ENCODE measurements around the gene RRBP1. TPM values are rescaled to one million over a fixed set of nuclear protein-coding genes. Genes with fewer than 3 reads are reported as not detected.

RRBP1 gene
- total RNA-seq, 6 donors from 2014 or later = 143 to 256 (median 172) TPM

GRCh38 chr20:17648315-17648646 is 33.8 kb downstream of the RRBP1 start:
- ATAC-seq (ENCODE audit: low FRiP score in 2 of 2) = peak; percentile 63 to 69
- H3K4me1 ChIP-seq = peaks cover 39 to 85% (median 59%) of the 10 kb centered on the region in 4 donors

GRCh38 chr20:17647391-17648314 is 34.4 kb downstream of the RRBP1 start:
- TF ChIP-seq EP300 (IDR thresholded peaks at IDR 0.05) = no peak
- no peak for TF ChIP-seq POLR2AphosphoS5 (IDR thresholded peaks at IDR 0.05)
- TF ChIP-seq, protein P1, sequence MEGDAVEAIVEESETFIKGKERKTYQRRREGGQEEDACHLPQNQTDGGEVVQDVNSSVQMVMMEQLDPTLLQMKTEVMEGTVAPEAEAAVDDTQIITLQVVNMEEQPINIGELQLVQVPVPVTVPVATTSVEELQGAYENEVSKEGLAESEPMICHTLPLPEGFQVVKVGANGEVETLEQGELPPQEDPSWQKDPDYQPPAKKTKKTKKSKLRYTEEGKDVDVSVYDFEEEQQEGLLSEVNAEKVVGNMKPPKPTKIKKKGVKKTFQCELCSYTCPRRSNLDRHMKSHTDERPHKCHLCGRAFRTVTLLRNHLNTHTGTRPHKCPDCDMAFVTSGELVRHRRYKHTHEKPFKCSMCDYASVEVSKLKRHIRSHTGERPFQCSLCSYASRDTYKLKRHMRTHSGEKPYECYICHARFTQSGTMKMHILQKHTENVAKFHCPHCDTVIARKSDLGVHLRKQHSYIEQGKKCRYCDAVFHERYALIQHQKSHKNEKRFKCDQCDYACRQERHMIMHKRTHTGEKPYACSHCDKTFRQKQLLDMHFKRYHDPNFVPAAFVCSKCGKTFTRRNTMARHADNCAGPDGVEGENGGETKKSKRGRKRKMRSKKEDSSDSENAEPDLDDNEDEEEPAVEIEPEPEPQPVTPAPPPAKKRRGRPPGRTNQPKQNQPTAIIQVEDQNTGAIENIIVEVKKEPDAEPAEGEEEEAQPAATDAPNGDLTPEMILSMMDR (IDR thresholded peaks at IDR 0.05) = no peak
- Histone ChIP-seq H3K4me3 (no peak overlapping the region), H3K27ac (peak overlapping the region; percentile 43 to 70 (median 53)), H3K9me3 (no peaks in the 10 kb centered on the region), H3K4me1 (peaks cover 39 to 82% (median 59%) of the 10 kb centered on the region in 4 donors), H3K36me3 (peaks cover 0 to 8% (median 5%) of the 10 kb centered on the region in 4 donors), H3K27me3 (no peaks in the 10 kb centered on the region)
- ATAC-seq (ENCODE audit: low FRiP score in 2 of 2) = peak in 1 of 2 donors; percentile 4
- no peak for DNase-seq
- 88 to 92% methylated on average over 13 to 19 of the region's 20 CpGs for WGBS, 2 donors

More at GRCh38 chr20:17648315-17648646, 33.8 kb downstream of the RRBP1 start:
- 37 to 48% methylated on average over 9 to 10 of the region's 10 CpGs for WGBS, 2 donors
- peak in 1 of 2 donors; percentile 82 for DNase-seq
- no peak overlapping the region for H3K4me3 ChIP-seq
- no peaks in the 10 kb centered on the region for H3K9me3 ChIP-seq
- H3K36me3 ChIP-seq = peaks cover 0 to 9% (median 2%) of the 10 kb centered on the region in 4 donors
- H3K27me3 ChIP-seq = no peaks in the 10 kb centered on the region
- H3K27ac ChIP-seq = peak overlapping the region; percentile 43 to 70 (median 53)
- no peak for TF ChIP-seq EP300 (IDR thresholded peaks at IDR 0.05)
- TF ChIP-seq POLR2AphosphoS5 (IDR thresholded peaks at IDR 0.05) = peak in 1 of 2 donors; percentile 12

GRCh38 chr20:17646961-17647301 is 35.1 kb downstream of the RRBP1 start:
- no peak for TF ChIP-seq EP300 (IDR thresholded peaks at IDR 0.05)
- TF ChIP-seq POLR2AphosphoS5 (IDR thresholded peaks at IDR 0.05) = no peak
- no peak for TF ChIP-seq POLR2A (IDR thresholded peaks at IDR 0.05)
- TF ChIP-seq, protein P1 (IDR thresholded peaks at IDR 0.05) = no peak
- H3K36me3 ChIP-seq = peaks cover 0 to 14% (median 12%) of the 10 kb centered on the region in 4 donors
- H3K27me3 ChIP-seq = no peaks in the 10 kb centered on the region
- H3K9me3 ChIP-seq = no peaks in the 10 kb centered on the region
- DNase-seq (no peak), ATAC-seq (ENCODE audit: low FRiP score in 2 of 2) (no peak)
- 44 to 66% methylated on average over 2 to 5 of the region's 5 CpGs for WGBS, 2 donors
- peaks cover 35 to 75% (median 51%) of the 10 kb centered on the region in 4 donors for H3K4me1 ChIP-seq
- peak overlapping the region in 1 of 4 donors; percentile 63 for H3K27ac ChIP-seq
- no peak overlapping the region for H3K4me3 ChIP-seq

GRCh38 chr20:17646209-17646960 is 35.7 kb downstream of the RRBP1 start:
- Histone ChIP-seq H3K27ac (peak overlapping the region in 1 of 4 donors; percentile 63), H3K27me3 (no peaks in the 10 kb centered on the region), H3K36me3 (peaks cover 0 to 19% (median 17%) of the 10 kb centered on the region in 4 donors), H3K4me1 (peaks cover 30 to 69% (median 46%) of the 10 kb centered on the region in 4 donors), H3K4me3 (no peak overlapping the region), H3K9me3 (no peaks in the 10 kb centered on the region)
- no peak for ATAC-seq (ENCODE audit: low FRiP score in 2 of 2)
- no peak for DNase-seq
- 70 to 79% methylated on average over 14 of the region's 14 CpGs for WGBS, 2 donors
- no peak for TF ChIP-seq POLR2A (IDR thresholded peaks at IDR 0.05)
- TF ChIP-seq, protein P1 (IDR thresholded peaks at IDR 0.05) = no peak
- TF ChIP-seq POLR2AphosphoS5 (IDR thresholded peaks at IDR 0.05) = no peak
- no peak for TF ChIP-seq EP300 (IDR thresholded peaks at IDR 0.05)
